ENCODE measurements around the gene RPL22L1.
"Not testable (repeated sequence)": the region's sequence is repeated elsewhere in the genome, so short reads cannot be mapped to it uniquely, and the experiment has no call there.

RPL22L1 gene

DNA sequence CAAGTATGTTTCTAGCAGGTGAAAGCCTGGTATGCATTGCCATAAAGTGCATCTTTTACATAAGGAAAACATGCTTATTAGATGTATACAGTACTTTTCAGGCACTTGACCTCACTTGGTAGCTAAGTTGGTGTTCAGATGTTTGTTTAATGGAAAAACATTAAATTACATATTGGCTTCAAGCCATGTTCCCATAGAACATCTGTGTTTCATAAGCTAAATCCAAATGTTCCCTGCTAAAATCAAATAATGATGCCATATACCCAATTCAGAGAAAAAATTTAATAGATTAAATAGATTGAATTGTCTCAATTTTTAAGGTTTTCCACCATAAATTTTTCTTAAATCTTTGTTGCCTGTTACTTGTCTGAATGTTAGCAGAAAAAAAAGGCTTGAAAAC lies 19.1 kb upstream of the RPL22L1 start:
- DNase-seq (ENCODE audit: insufficient read length, low spot score), result no peak
- no peak for FAIRE-seq
- TF ChIP-seq SPI1 (IDR thresholded peaks at IDR 0.05; ENCODE audit: low read depth, low read length), result no peak
- no peak for TF ChIP-seq TAF1 (IDR thresholded peaks at IDR 0.05; ENCODE audit: low read depth, low read length)
- no peak for TF ChIP-seq POU2F2 (IDR thresholded peaks at IDR 0.05; ENCODE audit: low read depth, low read length)
- no peak for TF ChIP-seq PAX5 (IDR thresholded peaks at IDR 0.05; ENCODE audit: insufficient read depth, low read length, severe bottlenecking)
- TF ChIP-seq POLR2A (IDR thresholded peaks at IDR 0.05; ENCODE audit: low read depth, low read length), result no peak
- TF ChIP-seq POLR2AphosphoS5 (IDR thresholded peaks at IDR 0.05; ENCODE audit: low read depth, low read length), result no peak

DNA sequence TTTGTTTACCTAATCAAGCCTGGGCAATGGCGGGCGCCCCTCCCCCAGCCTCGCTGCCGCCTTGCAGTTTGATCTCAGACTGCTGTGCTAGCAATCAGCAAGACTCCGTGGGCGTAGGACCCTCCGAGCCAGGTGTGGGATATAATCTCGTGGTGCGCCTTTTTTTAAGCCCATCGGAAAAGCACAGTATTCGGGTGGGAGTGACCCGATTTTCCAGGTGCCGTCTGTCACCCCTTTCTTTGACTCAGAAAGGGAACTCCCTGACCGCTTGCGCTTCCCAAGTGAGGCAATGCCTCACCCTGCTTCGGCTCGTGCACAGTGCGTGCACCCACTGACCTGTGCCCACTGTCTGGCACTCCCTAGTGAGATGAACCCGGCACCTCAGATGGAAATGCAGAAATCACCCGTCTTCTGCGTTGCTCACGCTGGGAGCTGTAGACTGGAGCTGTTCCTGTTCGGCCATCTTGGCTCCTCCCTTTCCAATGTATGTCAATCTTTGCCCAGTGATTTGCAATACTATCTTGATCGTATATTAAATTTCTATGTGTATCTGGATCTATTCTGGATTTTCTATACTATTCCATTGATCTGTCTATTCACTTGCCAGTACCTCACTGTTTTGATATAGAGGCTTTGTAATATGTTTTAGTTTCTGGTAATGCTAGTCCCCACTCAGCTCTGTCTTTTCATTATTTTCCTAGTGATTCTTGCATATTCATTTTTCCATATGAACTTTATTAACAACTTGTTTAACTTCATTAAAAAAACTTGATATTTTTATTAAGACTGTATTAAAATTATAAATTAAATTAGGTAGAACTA lies 14.3 kb upstream of the RPL22L1 start:
- FAIRE-seq; DNase-seq (ENCODE audit: insufficient read length, low spot score): not testable (repeated sequence)

DNA sequence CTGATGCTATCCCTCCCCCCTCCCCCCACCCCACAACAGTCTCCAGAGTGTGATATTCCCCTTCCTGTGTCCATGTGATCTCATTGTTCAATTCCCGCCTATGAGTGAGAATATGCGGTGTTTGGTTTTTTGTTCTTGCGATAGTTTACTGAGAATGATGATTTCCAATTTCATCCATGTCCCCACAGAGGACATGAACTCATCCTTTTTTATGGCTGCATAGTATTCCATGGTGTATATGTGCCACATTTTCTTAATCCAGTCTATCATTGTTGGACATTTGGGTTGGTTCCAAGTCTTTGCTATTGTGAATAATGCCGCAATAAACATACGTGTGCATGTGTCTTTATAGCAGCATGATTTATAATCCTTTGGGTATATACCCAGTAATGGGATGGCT lies 8.7 kb upstream of the RPL22L1 start:
- FAIRE-seq; DNase-seq (ENCODE audit: insufficient read length, low spot score): not testable (repeated sequence)

DNA sequence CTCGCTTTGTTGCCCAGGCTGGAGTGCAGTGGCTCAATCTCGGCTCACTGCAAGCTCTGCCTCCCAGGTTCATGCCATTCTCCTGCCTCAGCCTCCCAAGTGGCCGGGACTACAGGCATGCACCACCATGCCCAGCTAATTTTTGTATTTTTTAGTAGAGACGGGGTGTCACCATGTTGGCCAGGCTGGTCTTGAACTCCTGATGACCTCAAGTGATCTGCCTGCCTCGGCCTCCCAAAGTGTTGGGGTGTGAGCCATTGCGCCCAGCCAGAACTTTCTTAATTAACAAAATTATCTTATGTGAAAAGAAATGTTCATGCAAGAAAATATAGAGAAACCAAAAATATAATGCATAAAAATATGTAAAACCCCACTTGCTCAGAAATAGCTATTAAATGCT lies 7.3 kb upstream of the RPL22L1 start:
- not testable (repeated sequence) for DNase-seq (ENCODE audit: insufficient read length, low spot score); FAIRE-seq

DNA sequence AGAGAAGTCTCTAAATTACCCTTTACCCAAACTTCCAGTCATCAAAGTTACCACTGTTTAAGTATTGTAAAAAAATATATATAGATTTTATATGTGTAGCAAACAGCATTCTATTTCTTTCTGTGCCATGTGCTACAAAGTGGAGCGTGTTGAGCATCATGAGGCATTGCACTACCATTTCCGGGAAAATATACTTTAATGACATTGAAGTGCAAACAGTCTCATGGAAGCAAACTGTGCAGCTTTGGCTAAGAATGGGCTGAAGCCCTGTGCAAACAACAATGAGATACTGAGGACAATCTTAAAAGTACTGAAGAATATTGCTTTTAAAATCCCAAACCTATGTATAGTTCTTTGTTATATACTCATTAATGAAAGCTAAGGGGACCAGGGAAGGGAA lies 6.5 kb upstream of the RPL22L1 start:
- DNase-seq (ENCODE audit: insufficient read length, low spot score) (no peak), FAIRE-seq (no peak)
- TF ChIP-seq POU2F2 (IDR thresholded peaks at IDR 0.05; ENCODE audit: low read depth, low read length), result no peak
- TF ChIP-seq TAF1 (IDR thresholded peaks at IDR 0.05; ENCODE audit: low read depth, low read length), result no peak
- no peak for TF ChIP-seq POLR2A (IDR thresholded peaks at IDR 0.05; ENCODE audit: low read depth, low read length)
- no peak for TF ChIP-seq SPI1 (IDR thresholded peaks at IDR 0.05; ENCODE audit: low read depth, low read length)
- no peak for TF ChIP-seq POLR2AphosphoS5 (IDR thresholded peaks at IDR 0.05; ENCODE audit: low read depth, low read length)
- no peak for TF ChIP-seq PAX5 (IDR thresholded peaks at IDR 0.05; ENCODE audit: insufficient read depth, low read length, severe bottlenecking)

DNA sequence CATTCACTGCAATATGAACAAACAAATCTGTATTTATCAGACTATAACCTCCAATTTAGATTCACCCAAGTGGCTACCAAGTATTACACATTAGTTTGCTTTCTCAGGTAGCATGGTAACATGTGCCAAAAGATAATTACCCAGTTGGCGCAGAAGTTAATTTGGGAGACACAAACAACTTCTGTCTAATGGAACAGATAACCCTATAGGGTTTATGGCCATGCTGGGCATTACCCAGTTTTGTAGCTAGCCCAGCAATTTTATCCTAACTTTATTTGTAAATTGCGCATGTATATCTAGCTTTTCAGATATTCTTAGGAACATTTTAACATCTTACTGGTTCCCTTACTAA lies 780 bp downstream of the RPL22L1 start:
- FAIRE-seq (peak; percentile 13), DNase-seq (ENCODE audit: insufficient read length, low spot score) (no peak)
- TF ChIP-seq POU2F2 (IDR thresholded peaks at IDR 0.05; ENCODE audit: low read depth, low read length) (no peak), POLR2AphosphoS5 (IDR thresholded peaks at IDR 0.05; ENCODE audit: low read depth, low read length) (no peak), SPI1 (IDR thresholded peaks at IDR 0.05; ENCODE audit: low read depth, low read length) (no peak), TAF1 (IDR thresholded peaks at IDR 0.05; ENCODE audit: low read depth, low read length) (no peak), PAX5 (IDR thresholded peaks at IDR 0.05; ENCODE audit: insufficient read depth, low read length, severe bottlenecking) (no peak), POLR2A (IDR thresholded peaks at IDR 0.05; ENCODE audit: low read depth, low read length) (no peak)

DNA sequence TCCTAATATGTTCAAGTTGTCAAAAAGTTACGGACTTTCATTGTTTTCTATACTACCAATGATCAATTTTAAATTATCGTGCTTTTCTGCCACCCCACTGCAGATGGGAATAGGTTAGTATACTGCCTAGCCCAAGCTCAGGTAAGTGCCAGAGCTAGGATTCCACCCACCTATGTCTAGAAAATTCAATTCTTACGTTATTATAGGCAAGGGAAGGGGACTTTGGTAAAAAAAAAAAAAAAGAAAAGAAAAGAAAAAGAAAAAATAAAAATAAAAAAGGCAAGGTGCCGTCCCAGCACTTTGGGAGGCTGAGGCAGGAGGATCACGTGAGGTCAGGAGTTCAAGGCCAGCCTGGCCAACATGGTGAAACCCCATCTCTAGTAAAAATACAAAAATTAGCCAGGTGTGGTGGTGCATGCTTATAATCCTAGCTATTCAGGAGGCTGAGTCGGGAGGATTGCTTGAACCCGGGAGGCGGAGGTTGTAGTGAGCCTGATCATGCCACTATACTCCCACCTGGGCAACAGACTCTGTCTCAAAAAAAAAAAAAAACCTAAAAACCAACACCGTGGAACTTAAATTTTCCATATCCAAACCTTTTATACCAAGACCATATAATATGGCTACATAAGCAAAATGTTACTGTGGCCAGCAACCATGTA lies 1.3 kb downstream of the RPL22L1 start:
- FAIRE-seq (no peak), DNase-seq (ENCODE audit: insufficient read length, low spot score) (no peak)
- TF ChIP-seq POLR2AphosphoS5 (IDR thresholded peaks at IDR 0.05; ENCODE audit: low read depth, low read length) (no peak), POLR2A (IDR thresholded peaks at IDR 0.05; ENCODE audit: low read depth, low read length) (no peak; the same call in 1 of the 2 replicates), POU2F2 (IDR thresholded peaks at IDR 0.05; ENCODE audit: low read depth, low read length) (no peak), TAF1 (IDR thresholded peaks at IDR 0.05; ENCODE audit: low read depth, low read length) (no peak), SPI1 (IDR thresholded peaks at IDR 0.05; ENCODE audit: low read depth, low read length) (no peak), PAX5 (IDR thresholded peaks at IDR 0.05; ENCODE audit: insufficient read depth, low read length, severe bottlenecking) (no peak)

DNA sequence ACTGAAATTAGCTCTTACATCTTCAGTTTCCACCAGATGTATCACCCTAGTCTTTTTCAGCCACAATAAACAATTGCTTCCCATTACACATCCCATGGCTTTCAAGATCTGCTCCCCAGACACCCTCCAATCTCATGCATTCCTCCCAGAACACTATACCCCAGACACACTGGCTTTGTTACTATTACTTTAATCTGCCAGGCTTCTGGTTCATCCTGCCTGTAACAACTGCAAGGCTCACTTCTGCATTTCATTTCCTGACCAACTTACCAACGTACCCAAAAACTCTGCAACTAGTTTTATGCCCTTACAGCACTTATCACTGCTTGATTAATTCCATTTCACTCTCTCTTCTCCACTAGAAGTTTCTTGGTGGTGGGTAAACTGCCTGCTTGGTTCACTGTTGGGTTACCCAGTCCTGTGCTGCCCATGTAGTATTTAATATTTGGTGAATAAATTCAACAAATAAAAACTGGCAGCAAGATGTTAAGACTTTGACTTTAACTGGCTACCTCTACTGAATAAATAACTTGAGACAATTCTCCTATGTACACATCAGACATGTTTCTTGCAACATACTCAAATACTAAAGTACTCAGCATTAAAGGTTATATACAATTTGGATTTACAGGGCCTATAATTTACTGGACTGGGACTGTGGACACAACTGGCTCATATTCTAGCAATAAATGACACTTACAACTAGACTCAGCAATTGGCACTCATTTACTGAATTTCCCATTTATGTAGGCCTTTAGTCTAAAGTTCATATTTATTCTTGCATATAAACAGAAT lies 2.7 kb downstream of the RPL22L1 start:
- TF ChIP-seq SPI1 (IDR thresholded peaks at IDR 0.05; ENCODE audit: low read depth, low read length) (peak; percentile 89), PAX5 (IDR thresholded peaks at IDR 0.05; ENCODE audit: insufficient read depth, low read length, severe bottlenecking) (no peak), POLR2AphosphoS5 (IDR thresholded peaks at IDR 0.05; ENCODE audit: low read depth, low read length) (no peak), TAF1 (IDR thresholded peaks at IDR 0.05; ENCODE audit: low read depth, low read length) (no peak), POU2F2 (IDR thresholded peaks at IDR 0.05; ENCODE audit: low read depth, low read length) (no peak), POLR2A (IDR thresholded peaks at IDR 0.05; ENCODE audit: low read depth, low read length) (no peak)
- FAIRE-seq (peak; percentile 55), DNase-seq (ENCODE audit: insufficient read length, low spot score) (no peak)

DNA sequence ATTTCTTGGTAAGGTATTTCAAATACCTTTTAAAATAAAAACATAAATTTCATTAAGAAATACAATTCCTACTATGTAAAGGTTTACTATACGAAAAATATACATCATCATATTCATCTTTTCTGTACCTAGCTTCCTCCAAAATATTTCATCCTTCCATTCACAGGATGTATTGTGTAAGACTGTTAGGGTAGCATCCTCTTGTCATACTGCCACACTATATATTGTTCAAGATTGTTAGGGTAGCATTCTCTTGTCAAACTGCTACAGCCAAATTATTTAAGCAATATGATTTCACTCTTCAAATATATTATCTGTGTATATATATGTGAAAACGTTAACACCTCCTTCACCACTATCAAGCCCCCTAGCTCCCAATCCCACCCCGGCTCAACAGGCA lies 3.5 kb downstream of the RPL22L1 start:
- no peak for TF ChIP-seq SPI1 (IDR thresholded peaks at IDR 0.05; ENCODE audit: low read depth, low read length)
- TF ChIP-seq PAX5 (IDR thresholded peaks at IDR 0.05; ENCODE audit: insufficient read depth, low read length, severe bottlenecking), result no peak
- no peak for TF ChIP-seq POU2F2 (IDR thresholded peaks at IDR 0.05; ENCODE audit: low read depth, low read length)
- FAIRE-seq (no peak), DNase-seq (ENCODE audit: insufficient read length, low spot score) (no peak)
